Measurements from ENCODE around the gene YPEL1.
A peak's percentile ranks its signal among the peaks of the same experiment; 100 is the strongest.
"Not testable (repeated sequence)": the region's sequence is repeated elsewhere in the genome, so short reads cannot be mapped to it uniquely, and the experiment has no call there.

The YPEL1 gene

DNA sequence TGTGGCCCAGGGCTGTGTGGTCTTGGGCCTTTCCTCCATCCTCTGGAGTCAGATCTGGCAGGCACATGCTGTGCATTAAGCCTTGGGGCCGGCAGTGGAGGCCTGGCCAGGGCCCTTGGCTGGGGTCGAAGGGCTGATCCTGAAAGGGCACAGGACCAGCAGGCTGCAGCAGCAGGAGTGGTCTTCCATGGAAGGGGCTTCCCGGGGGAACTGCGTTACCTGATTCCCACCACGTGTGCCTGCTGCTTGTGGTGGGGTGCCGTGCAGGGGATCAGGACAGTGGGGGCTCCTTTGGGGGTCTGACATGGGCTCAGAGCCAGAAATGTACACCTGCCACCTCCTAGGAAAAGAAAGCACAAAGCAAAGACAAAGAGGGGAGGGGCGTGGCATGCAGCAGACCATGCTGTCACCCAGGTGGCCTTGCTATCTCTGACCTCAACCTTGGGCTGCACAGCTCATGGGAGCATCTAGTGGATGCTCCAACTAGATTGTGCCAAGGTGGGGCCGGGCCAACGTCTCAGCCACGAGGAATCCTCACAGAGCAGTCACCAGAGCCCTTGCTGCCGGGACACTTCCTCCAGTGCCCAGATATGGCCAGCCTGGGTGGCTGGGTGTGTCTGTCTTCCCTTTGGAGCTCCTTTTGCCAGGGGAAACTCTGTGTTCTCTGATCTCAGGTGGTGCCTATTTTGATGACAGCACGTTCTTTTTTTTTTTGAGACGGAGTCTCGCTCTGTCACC, 17.9 kb upstream of the YPEL1 start:
- no peak for DNase-seq

DNA sequence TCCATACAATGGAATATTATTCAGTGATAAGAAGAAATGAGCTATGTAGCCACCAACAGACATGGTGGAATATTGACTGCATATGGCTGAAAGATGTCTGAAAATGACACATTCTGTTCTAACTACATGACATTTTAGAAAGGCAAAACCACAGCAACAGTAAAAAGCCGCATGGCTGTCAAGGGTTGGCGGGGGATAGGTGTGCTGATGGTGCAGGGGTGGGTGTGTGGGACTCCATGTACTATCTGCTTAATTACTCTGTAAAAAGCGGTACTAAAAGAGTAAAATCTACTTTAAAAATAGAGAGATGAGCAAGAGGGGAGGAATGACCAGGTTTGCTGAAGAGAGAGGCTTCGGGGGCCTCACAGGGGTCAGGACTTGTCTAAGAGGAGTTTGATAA, 16.7 kb upstream of the YPEL1 start:
- no peak for DNase-seq

DNA sequence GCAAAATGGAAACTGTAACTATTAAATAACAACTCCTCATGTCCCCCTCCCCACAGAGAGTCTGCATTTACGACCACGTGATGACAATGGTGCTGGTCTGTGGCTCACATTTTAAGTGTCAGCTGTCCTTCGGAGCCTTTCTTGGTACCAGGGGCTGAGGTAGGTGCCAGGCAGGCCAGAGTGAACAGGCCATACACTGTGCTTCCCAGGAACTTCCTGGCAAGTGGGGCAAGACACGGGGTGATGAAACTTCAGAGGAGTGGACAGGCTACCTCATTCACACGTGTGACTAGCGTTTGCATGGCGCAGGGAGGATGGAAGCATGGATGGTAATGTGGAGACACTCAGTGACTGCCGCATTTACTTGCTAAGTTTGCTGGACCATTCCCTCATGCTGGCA, 10.4 kb upstream of the YPEL1 start:
- DNase-seq, result no peak

DNA sequence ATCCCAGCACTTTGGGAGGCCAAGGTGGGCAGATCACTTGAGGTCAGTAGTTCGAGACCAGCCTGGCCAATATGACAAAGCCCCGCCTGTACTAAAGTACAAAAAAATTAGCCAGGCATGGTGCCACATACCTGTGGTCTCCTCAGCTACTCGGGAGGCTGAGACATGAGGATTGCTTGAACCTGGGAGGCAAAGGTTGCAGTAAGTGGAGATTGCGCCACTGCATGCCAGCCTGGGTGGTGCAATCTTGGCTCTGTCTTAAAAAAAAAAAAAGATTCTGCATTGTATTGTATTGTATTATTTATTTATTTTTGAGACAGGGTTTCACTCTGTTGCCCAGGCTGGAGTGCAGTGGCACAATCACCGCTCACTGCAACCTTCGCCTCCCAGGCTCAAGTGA, 9.3 kb upstream of the YPEL1 start:
- not testable (repeated sequence) for DNase-seq

DNA sequence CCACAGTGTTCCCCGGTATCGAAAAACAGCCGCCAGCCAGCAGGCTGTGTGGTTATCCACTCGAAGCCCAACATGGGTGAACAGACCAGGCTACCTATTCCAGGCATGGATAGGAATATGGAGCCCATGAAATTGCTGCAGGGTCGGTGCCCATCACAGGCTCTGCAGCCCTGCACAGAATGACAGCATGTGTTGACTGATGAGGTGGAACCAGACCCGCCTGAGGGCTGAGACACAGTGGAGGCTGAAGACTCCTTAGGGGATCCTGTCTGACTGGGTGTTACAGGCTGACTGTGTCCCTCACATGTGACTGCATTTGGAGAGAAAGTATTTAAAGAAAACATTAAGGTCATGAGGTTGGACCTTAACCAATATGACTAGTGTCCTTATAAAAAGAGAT, 6.2 kb upstream of the YPEL1 start:
- DNase-seq, result no peak

DNA sequence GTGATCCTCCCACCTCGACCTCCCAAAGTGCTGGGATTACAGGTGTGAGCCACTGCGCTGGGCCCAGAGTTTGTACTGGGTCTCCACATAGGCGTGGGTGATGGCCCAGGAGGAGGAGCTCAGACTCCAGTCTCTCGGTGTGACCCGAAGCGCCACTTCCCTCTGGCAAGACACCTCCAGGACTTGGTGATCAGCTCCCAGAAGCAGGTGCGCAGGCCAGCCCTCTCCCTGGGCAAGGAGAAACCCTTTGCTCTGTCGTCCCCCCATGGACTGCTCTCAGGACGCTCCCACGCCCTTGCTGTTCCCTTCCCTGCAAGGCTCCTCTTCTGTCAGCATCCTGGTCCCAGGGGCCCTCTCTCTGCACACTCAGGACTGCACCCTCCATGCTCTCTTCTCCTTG, 5.5 kb upstream of the YPEL1 start:
- DNase-seq, result no peak

DNA sequence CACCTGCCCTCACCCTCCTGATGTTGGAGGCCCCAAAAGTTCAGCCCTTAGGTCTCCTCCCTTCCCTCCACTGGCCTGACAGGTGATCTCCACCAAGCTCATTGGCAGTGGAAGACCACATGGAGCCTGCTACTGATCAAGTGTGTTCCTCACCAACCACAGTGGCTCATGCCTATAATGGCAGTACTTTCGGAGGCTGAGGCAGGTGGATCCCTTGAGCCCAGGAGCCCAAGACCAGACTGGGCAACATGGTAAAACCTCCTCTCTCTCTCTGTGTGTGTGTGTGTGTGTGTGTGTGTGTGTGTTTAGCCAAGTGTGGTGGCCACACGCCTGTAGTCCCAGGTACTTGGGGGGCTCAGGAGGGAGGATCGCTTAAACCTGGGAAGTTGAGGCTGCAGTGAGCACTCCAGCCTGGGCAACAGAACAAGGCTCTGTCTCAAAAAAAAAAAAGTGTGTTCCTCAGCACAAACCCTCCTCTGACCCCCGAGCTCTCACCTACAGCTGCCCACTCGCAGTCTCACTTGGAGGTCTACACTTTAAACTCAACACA, 4.3 kb upstream of the YPEL1 start:
- DNase-seq, result no peak

DNA sequence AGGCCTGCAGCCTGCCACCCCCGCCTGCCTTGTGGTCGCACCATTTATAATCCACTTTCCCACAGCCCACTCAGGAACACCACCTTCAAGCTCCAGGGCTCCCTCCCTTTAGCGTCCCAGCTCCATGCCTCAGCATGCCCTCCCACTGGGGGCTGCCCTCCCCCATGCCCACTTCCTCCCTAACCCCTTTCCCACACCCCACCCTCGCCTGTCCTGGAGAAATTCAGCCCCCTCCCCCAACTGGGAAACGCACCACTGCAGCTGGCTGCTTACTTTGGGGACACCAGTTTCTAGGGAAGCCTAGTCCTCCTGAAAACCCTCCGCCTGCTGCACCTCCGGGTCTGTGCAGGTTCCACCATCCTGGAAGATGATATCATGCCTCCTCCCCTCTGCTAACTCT, 3.4 kb upstream of the YPEL1 start:
- DNase-seq, result no peak

DNA sequence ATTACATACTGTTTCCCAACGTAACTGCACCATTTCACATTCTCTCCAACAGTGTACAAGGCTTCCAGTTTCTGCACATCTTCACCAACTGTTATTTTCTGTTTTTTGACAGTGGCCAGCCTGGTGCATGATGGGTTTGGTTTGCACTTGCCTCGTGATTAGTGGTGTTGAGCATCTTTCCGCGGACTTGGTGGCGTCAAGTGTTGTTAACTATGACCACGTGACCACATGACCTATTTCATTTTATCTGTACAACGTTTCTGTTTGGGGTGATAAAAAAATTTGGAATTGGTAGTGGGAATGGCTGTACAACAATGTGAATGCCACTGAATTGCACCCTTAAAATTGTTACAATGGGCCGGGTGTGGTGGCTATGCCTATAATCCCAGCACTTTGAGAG, 2.5 kb upstream of the YPEL1 start:
- DNase-seq, result no peak

DNA sequence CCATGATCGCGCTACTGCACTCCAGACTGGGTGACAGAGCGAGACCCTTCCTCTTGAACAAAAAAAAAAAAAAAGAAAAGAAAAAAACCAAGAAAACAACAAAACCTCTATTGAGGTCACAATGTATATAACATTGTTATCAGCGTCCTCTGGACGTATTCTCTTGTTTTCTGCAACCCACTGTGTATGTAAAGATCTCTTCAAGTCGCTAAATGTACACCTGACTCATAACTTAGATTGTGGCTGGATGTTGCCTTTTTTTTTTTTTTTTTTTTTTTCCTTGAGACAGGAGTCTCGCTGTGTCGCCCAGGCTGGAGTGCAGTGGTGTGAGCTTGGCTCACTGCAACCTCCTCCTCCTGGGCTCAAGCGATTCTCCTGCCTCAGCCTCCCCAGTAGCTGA, 1.4 kb upstream of the YPEL1 start:
- no peak for DNase-seq

DNA sequence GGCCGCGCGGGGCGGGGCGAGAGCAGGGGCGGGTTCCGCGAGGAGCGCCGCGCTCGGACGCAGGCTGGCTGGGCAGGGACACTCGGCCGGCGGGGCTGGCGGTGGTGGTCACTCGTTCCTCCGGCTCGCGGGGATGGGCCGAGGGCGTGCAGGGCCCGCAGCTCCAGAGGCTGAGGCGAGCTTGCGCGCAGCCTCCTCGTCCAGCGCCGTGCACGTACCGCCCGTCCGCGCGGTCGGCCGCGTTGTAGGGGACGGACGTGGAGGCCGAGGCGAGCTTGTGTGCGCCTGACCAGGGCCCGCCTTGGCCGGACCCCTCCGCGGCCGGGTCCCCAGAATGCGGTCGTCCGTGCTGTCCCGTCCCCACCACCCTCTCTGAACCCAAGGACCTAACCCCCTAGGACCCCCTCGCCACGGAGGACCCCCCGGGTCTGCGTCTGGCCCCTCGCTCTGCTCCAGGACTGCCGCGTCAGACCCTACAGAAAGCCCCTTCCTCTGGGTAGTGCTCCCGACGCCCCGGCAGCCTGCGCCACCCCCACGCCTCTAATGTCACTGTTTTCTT, 569 bp upstream of the YPEL1 start:
- DNase-seq, result no peak

DNA sequence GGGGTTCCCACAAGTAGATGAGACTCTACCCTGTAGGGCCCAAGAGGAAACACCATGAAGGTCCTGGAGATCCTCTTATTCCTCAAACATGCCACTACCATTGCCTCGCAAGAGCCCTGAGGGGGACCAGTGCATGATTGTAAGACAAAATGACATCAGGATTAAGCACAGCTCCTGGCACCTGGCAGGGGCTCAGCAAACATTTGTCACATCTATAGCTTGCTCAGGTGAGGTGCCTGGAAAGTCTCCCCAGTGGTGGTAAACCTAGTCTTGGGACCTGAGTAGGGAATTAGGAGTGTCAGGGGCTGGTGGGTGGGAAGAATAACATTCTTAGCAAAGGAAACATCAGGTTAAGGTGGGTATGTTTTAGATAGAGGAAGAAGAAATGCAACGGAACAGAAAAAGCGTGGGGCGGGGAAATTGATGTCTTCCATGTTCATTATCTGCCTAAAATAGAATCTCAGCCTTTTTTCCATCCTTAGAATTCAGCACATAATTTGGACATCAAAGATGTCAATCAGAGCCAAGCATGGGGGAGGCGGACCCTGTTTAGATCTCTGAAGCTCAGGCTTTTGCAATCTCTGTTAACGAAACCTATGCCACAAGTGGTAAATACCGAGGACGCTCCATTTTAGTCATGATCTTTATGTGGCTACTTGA, 924 bp downstream of the YPEL1 start:
- no peak for DNase-seq

DNA sequence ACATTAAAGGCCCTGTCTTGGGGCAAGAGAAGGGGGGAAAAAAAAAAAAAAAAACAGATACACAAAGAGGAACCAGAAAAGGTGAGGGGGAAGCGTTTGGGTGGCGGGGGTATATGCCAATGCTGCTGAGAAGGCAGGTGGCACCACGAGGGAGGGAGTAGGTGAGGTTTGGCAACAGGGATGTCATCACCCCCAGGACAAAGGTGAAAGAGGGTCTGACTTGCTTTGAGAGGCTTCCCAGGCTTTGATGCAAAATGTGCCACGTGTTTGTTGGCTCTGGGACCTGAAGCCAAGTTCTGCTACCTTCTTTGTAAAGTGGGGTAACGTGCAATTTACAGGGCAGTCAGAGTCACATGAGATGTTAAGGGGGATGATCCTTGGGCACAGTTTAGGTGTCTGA, 4.1 kb downstream of the YPEL1 start:
- DNase-seq, result no peak

DNA sequence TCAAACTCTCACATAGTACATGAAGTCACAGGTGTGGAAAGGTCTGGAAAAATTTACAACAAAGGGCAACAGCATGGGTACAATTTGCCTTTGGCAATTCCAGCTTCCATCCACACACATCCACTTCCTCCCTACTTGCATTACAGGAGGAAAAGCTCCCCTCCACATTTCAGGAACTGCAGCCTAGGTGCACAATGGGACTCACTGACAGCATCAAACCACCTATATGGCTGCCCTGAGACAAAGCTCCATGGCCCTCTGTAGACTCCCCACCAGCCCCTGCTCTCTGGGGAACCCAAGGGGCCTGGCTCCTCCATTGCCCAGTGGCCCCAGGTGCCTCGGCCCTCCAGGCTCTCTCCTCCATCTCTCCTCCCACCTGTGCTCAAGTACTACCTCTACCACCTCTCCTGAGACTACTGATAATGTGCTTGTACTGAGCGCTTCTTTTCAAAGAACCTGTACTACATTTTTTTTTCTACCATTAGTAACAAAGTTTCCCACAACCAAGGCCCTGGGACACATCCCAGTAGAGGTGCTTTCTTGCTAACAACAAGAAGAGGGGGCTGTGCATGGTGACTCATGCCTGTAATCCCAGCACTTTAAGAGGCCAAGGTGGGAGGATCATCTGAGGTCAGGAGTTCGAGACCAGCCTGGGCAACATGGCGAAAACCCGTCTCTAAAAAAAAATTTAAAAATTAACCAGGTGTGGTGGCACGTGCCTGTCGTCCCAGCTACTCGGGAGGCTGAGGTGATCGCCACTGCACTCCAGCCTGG, 4.9 kb downstream of the YPEL1 start:
- no peak for DNase-seq

DNA sequence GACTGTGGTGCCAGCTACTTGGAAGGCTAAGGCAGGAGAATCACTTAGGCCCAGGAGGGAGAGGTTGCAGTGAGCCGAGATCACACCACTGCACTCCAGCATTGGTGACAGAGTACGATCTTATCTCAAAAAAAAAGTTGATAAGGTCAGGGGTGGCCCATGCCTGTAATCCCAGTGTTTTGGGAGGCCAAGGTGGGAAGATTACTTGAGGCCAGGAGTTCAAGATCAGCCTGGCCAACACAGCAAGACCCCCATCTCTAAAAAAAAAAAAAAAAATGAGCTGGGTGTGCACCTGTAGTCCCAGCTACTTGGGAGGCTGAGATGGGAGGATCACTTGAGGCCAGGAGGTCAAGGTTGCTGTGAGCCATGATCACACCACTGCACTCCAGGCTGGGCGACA, 6.4 kb downstream of the YPEL1 start:
- DNase-seq, result not testable (repeated sequence)

DNA sequence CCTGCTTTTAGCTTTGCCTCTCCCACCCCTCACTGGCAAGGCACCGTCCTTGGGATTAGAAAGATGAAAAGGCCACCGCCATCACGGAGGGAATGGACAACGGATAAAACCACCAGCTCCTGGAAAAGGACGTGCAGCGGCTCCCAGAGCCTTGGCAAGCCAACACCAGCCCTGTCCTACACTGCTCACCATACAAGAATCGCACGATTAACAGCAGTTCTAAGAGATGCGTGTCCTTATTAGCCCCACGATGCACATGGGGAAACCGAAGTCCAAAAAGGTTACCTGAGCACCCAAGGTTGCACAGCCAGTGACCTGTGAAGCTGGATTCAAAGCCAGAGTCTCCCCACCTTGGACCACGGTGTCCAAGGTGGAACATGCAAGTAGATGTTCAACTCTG, 7.3 kb downstream of the YPEL1 start:
- DNase-seq, result no peak

DNA sequence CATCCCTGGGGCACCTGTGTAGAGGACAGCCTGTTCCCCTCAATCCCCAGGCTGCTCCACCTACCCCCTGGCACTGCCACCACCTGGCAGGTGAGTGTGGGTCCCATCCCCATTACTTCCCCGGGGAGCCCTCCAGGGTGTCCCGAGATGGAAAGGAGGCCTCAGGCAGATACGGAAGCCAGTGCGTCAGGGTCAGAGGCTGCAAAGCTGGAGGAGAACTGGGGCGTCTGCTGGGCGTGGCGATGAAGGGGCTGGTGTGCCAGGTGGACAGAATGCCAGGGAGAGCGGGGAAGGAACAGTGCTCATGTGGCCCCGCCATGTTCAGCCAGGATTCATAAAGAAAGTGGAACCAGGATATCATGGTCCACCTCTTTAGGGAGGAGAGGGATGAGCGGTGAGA, 7.8 kb downstream of the YPEL1 start:
- DNase-seq, result no peak

DNA sequence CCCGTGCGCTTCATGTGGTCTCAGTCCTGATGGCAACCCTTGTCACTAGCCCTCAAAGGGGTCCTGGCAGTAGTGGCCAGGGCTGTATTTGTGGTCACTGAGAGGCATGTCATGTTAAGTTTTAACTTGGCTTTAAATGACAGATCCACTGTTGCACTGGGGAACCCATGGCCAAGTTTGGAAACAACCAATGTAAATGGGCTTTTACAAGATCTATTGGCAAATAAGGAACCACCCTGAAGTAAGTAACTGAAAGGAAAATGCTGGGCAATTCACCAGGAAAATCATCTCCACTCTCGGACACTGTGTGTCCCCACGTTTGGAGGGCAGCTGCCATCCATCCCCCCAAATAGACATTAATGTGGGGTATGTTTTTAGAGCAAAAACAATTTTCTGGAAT, 8.4 kb downstream of the YPEL1 start:
- no peak for DNase-seq

DNA sequence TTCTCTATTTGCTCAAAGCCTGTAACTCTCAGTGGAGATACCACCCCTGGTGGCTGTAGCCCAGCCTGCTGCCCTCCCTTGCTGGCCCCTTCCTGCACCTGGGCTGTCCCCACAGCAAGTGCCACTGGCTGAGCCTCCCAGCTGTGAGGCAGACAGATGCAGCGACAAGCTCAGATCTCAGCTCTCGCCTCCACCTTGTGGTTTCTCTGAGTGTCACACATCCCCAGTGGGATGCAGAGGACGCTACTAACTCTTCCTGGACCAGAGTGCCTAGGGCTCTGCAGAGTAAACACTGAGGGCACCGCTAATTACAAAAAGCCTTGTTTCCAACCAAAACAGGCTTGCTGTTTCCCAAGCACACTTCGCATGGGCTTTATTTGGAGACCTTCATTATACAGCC, 8.9 kb downstream of the YPEL1 start:
- DNase-seq, result peak; percentile 54

DNA sequence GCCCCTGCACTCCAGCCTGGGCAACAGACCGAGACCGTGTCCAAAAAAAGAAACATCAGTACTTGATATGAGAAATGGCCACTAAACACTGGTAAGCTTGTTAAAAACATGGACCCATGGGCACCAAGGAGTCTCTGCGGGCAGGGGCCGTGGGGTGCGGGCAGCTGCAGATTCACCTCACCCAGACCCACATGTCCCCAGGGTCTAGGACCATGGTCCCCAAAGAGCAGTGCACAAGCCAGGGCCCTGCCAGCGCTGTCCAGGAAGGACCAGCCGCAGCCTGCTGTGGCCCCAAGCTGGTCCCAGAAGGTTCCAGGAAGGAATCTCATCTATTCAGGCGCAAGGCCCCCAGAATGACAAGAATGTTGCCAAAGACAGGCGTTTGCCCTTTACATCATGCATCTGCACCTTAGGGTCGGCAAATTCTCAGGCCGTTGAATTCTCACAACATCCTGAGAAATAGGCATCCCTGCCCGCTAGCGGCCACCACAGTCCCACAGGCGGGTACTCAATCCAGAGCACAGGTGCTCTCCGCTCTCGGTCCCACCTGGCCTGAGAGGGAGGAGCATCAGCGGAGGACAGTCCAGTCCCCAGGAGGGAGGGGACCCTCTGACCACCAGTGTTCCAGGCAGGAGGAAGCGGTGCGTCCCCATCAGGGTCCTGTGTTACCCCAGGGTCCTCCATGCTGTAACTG, 9.5 kb downstream of the YPEL1 start:
- no peak for DNase-seq

DNA sequence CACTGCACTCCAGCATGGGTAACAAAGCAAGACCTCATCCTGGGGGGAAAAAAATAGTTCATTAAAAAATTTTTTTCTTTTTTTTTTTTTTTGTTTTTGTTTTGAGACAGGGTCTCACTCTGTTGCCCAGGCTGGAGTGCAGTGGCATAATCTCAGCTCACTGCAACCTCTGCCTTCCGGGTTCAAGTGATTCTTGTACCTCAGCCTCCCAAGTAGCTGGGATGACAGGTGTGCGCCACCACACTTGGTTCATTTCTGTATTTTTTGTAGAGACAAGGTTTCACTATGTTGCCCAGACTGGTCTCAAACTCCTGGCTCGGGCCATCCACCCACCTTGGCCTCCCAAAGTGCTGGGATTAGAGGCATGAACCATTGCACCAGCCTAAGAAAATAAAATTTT, 11.1 kb downstream of the YPEL1 start:
- DNase-seq, result not testable (repeated sequence)

DNA sequence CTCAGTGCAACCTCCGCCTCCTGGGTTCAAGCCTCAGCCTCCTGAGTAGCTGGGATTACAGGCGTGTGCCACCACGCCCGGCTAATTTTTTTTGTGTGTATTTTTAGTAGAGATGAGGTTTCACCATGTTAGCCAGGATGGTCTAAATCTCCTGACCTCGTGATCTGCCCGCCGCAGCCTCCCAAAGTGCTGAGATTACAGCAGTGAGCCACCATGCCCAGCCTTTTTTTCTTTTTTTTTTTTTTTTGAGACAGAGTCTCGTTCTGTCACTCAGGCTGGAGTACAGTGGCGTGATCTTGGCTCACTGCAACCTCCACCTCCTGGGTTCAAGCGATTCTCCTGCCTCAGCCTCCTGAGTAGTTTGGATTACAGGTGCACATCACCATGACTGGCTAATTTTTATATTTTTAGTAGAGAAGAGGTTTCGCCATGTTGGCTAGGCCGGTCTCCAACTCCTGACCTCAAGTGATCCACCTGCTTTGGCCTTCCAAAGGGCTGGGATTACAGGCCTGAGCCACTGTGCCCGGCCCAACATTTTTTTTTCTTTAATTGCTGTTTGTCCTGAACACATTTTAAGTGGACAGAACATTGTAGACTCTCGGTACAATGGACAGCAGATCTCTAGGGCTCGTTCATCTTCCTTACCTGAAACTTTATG, 14.3 kb downstream of the YPEL1 start:
- not testable (repeated sequence) for DNase-seq
